HG02763 (cell line): ENCODE results near the gene TLK2.
"Not testable (repeated sequence)": the region's sequence is repeated elsewhere in the genome, so short reads cannot be mapped to it uniquely, and the experiment has no call there.

Experiments
- ATAC-seq: cut with Tn5 transposase; IDR thresholded peaks from one replicate; pipeline ENCODE4 v1.9.1; 2021; ENCODE audit warnings: mild to moderate bottlenecking, moderate library complexity; ENCODE audit not compliant: unreplicated experiment

The TLK2 gene

DNA sequence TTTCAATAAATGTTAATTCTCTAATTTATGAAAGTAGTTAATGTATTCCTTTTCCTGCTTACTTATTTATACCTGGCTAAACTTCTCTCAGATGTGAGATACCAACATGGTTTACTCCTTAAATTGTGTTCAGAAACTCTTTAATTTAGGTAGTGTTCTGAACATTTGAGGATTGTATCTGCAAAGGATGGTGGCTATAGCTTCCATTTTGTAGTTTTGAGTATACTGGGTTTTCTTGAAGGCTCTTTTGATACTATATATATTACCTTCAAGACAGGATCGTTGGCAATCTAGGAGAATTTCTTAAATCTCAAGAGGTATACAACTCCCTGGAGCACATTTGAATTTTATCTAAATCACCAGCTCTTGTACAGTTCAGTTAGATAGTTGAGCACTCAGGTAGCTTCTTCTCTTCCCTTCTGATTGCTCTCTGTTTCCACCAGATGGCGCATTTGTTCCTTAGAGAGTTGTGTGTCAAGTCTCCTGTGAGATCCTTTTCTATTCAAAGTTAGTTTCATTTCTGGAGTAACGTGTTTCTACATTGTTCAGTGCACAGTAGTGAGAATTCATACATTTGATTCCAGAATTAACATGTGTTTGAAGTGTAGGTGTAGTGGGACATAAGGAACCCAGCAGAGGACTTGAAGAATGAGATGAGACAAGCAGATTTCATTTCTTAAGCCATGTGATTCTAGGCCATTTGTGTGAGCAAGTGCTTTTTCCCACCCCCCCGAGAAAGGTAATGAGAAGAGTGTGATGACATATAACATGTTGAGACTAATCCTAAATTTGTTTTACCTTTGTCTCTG is 74.4 kb downstream of the TLK2 start:
- ATAC-seq, result peak; percentile 74

- not testable (repeated sequence) for ATAC-seq
Observed at GRCh38 chr17:62557532-62557931, 78.9 kb downstream of the TLK2 start.

- ATAC-seq, result not testable (repeated sequence)
Observed at GRCh38 chr17:62558941-62559340, 80.3 kb downstream of the TLK2 start.

DNA sequence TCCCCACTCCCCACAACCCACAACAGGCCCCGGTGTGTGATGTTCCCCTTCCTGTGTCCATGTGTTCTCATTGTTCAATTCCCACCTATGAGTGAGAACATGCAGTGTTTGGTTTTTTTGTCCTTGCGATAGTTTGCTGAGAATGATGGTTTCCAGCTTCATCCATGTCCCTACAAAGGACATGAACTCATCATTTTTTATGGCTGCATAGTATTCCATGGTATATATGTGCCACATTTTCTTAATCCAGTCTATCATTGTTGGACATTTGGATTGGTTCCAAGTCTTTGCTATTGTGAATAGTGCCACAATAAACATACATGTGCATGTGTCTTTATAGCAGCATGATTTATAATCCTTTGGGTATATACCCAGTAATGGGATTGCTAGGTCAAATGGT is 82.3 kb downstream of the TLK2 start:
- not testable (repeated sequence) for ATAC-seq

- ATAC-seq, result no peak
Observed at GRCh38 chr17:62562656-62563055, 84.0 kb downstream of the TLK2 start.

DNA sequence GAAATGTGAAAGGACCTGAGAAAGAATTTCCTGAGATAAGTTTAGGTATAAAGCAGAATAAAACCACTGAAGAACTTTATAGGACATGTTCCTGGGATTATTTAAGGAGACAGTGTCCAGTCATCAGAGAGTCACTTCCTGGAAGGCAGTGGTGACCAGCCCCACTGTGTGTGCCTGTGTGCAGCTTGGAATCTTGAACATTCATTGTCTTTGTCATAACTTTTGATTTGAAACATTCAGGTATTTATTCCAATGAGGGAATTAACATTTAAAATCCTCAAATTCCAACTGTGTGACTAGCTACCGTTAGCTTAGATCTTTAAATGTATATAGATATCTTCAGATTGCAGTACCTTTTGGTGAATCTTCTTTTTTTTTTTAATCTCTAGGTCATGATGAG is 87.2 kb downstream of the TLK2 start:
- no peak for ATAC-seq

DNA sequence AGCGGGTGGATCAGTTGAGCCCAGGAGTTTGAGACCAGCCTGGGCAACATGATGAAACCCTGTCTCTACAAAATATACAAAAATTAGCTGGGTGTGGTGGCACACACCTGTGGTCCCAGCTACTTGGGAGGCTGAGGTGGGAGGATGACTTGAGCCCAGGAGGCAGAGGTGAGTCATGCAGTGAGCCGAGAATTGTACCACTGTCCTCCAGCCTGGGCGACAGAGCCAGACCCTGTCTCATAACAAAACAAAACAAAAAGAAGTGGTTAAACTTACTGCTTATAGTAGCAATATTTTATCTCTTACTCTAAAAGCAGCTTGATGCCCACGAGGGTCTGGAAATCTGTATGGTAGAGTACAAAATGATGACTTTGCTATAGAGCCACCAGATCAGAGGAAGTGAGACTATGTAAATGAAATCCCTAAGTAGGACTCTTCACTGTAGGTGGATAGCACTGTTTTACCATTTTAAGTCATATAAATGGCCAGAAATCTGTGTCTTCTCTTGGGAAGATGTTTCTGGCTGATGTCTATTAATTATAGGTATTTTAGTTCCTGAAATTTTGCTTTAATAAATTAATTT is 88.5 kb downstream of the TLK2 start:
- ATAC-seq, result no peak

GRCh38 chr17:62572488-62572887 is 93.9 kb downstream of the TLK2 start:
- ATAC-seq, result no peak

DNA sequence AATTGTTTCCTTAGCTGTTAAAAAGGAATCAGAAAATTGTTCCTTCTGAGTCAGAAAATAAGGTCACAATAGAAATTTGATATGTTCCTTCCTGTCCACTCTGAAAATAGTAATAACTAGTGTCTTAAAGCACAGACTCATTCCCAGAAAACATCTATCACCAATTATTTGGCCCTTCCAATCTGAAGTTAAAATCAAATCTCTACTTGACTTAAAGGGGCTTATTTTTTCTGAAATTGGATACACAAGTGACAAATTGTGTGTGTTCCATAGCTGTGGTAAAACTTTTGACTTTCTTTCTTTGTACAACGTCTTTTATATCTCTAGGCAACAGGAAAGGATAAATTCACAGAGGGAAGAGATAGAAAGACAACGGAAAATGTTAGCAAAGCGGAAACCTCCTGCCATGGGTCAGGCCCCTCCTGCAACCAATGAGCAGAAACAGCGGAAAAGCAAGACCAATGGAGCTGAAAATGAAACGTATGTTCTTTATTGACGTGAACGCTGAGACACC is 94.3 kb downstream of the TLK2 start:
- ATAC-seq, result no peak

DNA sequence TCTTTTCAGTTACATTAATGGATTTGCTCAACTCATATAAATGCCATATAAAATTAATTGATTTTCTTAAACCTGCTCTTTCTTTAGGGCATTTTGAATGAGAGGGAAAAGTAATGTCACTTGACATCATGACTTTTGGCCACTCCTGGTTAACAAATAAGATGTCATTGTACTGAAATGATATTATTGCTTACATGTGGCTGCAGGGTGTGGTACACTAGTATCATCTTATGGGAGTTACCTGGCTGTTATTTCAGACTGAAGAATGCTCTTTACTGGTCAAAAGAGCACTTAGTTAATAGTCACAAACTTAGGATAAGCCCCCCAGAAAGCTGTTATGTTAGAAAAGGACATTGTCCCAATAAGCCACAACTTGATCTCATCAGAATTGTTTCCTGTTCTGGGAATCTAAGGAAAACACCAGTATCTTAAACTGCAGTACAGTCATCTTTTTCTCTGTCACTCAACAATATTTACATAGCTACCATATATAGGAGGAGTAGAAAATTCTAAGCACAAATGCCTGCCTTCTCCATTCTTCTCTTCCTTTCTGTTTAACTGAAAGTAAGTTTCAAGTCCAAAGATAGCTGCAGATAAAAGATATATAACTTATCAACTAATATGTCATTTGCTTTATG is 95.0 kb downstream of the TLK2 start:
- no peak for ATAC-seq

DNA sequence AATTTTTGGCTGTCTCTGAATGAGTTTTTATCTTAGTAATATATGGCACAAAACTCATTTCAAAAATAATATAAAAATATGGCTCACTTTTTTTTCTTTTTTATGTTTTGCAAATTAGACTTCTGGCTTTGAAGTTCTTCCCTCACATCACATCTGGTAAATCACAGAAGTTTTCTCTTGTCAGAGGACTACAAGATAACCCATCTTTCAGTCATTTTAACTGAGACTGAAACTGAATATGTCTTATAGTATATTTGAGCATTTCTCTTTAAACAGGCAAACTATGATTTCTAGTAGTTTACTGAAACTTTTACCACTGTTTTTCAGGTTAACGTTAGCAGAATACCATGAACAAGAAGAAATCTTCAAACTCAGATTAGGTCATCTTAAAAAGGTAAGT is 97.8 kb downstream of the TLK2 start:
- no peak for ATAC-seq

DNA sequence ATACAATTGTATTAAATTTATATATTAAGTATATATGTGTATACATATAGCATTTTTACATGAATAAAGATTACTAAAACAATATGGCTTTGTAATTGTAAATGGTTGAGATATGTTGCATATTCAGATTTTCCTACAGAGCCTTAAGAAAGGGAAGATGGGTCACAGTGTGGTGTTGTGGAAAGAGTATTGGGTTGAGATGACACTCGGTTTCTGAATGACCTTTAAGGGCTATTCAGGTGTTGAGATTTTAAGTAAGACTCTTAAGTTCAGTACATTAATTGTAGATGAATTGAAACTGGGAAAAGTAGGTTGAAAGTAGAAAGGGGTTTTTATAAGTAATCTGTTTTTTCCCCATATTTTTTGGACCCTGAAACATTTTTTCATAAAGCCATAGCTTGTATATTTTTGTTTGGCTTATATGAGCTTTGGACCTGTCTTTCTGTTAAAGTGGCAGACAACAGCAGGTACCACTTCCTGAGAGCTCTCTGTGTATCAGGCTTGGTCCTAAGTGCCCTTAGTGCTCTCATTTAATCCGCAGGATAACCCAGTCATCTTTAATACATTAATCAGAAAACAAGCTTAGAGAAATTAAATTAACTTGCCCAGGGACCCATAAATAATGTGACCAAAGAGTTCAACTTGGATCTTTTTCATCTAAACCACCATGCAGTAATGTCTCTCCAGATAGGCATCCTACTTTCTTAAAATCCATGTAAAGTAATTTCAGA is 100.3 kb downstream of the TLK2 start:
- ATAC-seq, result no peak

DNA sequence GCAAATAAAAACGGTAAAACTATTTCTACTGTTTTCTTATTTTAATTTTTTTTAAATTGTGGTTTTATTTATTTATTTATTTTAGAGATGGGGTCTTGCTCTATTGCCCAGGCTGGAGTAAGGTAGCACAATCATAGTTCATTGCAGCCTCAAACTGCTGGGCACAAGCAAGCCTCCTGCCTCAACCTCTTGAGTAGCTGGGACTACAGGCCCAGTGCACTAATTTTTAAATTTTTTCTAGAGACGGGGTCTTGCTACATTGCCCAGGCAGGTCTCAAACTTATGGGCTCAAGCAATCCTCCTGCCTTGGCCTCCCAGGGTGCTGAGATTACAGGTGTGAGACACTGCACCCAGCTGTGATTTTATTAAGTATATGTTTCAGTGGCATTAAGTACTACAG is 102.3 kb downstream of the TLK2 start:
- ATAC-seq, result no peak

GRCh38 chr17:62581764-62582163 is 103.1 kb downstream of the TLK2 start:
- no peak for ATAC-seq

GRCh38 chr17:62587554-62587953 is 108.9 kb downstream of the TLK2 start:
- no peak for ATAC-seq

GRCh38 chr17:62588109-62588508 is 109.5 kb downstream of the TLK2 start:
- no peak for ATAC-seq

DNA sequence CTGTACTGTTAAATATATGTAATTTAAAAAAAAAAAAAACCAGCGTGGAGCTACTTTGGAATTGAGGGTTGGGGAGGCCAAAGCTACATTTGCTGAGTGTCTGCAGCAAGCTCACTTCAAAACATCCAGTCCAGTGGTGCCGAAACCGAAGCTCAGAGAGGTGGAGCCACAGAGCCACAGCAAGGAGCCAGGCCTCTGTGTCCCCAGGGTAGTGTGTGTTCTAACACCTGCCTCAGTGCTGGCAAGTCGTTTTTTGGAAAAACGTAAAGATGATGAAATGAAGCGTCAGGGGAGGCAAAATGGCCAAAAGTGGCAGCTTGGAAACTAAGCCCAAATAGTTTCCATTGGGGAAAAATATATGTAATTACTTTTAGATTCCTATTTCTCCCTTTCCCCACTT is 112.7 kb downstream of the TLK2 start:
- ATAC-seq, result no peak

DNA sequence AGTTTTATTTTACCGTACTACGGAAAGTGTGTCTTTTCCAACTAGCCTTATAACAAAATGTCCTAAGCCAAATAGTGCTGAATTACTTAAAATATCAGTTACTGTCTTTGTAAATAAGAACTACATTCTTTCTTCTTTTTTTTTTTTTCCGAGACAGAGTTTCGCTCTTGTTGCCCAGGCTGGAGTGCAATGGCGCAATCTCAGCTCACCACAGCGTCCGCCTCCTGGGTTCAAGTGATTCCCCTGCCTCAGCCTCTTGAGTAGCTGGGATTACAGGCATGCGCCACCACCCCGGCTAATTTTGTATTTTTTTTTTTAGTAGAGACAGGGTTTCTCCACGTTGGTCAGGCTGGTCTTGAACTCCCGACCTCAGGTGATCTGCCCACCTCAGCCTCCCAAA is 113.2 kb downstream of the TLK2 start:
- ATAC-seq, result not testable (repeated sequence)

DNA sequence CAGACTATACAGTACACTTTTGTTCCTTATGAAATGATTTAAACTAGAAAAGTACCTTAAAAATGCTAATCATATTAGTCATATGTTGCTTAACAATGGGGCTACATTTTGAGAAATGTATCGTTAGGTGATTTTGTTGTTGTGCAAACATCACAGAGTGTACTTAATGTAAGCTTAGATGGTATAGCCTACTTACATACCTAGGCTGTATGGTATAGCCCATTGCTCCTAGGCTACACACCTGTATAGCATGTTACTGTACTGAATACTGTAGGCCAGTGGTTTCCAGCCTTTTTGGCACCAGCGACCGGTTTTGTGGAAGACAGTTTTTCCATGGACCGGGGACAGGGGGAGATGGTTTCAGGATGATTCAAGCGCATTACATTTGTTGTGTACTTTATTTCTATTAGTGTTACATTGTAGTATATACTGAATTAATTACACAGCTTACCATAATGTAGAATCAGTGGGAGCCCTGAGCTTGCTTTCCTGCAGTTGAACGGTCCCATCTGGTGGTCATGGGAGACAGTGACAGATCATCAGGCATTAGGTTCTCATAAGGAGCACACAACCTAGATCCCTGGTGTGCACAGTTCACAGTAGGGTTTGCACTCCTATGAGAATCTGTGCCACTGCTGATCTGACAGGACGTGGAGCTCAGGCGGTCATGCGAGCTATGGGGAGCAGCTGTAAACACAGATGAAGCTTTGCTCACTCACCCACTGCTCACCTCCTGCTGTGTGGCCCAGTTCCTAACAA is 113.9 kb downstream of the TLK2 start:
- ATAC-seq, result no peak

GRCh38 chr17:62595484-62595883 is 116.9 kb downstream of the TLK2 start:
- ATAC-seq, result no peak

GRCh38 chr17:62596662-62597061 is 118.0 kb downstream of the TLK2 start:
- no peak for ATAC-seq
